Endothelial cell (in vitro differentiated cells): ENCODE results near the gene CHST8. TPM values are rescaled to one million over a fixed set of nuclear protein-coding genes. Genes with fewer than 3 reads are reported as not detected.

Source experiments
- DNase-seq: peaks from one replicate; pipeline ENCODE4 v3.0.0; 2021; ENCODE audit warnings: low spot score
- H3K27ac Mint-ChIP-seq: one replicate; pipeline ENCODE4 v1.8.0; 2021; ENCODE audit warnings: mixed read lengths, inconsistent platforms; ENCODE audit not compliant: unreplicated experiment
- H3K27me3 Mint-ChIP-seq: one replicate; pipeline ENCODE4 v1.8.0; 2021; ENCODE audit warnings: mild to moderate bottlenecking, moderate library complexity, mixed read lengths, inconsistent platforms; ENCODE audit not compliant: unreplicated experiment
- H3K36me3 Mint-ChIP-seq: one replicate; pipeline ENCODE4 v1.8.0; 2021; ENCODE audit warnings: mild to moderate bottlenecking, low read depth, mixed read lengths, inconsistent platforms; ENCODE audit not compliant: unreplicated experiment
- H3K4me1 Mint-ChIP-seq: one replicate; pipeline ENCODE4 v1.8.0; 2021; ENCODE audit warnings: mild to moderate bottlenecking, mixed read lengths, inconsistent platforms; ENCODE audit not compliant: unreplicated experiment
- H3K4me3 Mint-ChIP-seq: one replicate; pipeline ENCODE4 v1.8.0; 2021; ENCODE audit warnings: mild to moderate bottlenecking, mixed read lengths, inconsistent platforms; ENCODE audit not compliant: unreplicated experiment
- H3K9me3 Mint-ChIP-seq: one replicate; pipeline ENCODE4 v1.8.0; 2021; ENCODE audit warnings: mixed read lengths, inconsistent platforms; ENCODE audit not compliant: unreplicated experiment
- total RNA-seq: library from RNA; stranded (reverse); fragmentation: NEBNext Ultra II Directional; extraction: Animal tissue kit (Norgen Biotek cat#: 25700); gene quantifications from one replicate; pipeline ENCODE4 v1.2.1, GENCODE V29; 2021; ENCODE audit not compliant: unreplicated experiment
- TF ChIP-seq, protein P1 (sequence below): fragments of 200-600 bp; sonication (generic); IDR thresholded peaks from one replicate; pipeline ENCODE4 v1.5.0; 2021; ENCODE audit warnings: antibody characterized with exemption; ENCODE audit not compliant: unreplicated experiment

CHST8 gene
- total RNA-seq, 1 donor from 2014 or later: 0.54 TPM

DNA sequence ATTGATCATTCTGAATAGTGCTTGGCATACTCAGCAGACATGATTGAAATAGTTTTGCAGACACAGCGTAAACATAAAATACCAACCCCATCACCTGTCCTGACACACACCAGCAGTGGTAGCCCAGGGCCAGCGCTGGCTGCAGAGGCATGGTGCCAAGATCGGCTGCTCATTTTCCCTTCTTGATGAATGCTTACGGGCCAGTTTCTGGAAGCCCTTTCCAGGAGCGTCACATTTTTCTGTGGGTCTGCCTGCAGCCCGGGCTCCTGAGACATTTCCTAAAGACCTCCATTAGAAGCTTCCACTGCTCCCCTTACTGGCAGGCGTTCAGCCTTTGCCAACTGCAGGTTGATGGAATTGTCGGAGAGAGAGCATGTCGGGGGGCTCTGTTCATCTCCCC lies 48.6 kb downstream of the CHST8 start:
- TF ChIP-seq, protein P1, sequence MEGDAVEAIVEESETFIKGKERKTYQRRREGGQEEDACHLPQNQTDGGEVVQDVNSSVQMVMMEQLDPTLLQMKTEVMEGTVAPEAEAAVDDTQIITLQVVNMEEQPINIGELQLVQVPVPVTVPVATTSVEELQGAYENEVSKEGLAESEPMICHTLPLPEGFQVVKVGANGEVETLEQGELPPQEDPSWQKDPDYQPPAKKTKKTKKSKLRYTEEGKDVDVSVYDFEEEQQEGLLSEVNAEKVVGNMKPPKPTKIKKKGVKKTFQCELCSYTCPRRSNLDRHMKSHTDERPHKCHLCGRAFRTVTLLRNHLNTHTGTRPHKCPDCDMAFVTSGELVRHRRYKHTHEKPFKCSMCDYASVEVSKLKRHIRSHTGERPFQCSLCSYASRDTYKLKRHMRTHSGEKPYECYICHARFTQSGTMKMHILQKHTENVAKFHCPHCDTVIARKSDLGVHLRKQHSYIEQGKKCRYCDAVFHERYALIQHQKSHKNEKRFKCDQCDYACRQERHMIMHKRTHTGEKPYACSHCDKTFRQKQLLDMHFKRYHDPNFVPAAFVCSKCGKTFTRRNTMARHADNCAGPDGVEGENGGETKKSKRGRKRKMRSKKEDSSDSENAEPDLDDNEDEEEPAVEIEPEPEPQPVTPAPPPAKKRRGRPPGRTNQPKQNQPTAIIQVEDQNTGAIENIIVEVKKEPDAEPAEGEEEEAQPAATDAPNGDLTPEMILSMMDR: no peak
- no peak overlapping the region for H3K4me3 Mint-ChIP-seq
- H3K27ac Mint-ChIP-seq: no peak overlapping the region
- H3K27me3 Mint-ChIP-seq: no peaks in the 10 kb centered on the region
- DNase-seq: no peak
- peaks cover 5% of the 10 kb centered on the region for H3K4me1 Mint-ChIP-seq
- H3K9me3 Mint-ChIP-seq: no peaks in the 10 kb centered on the region
- H3K36me3 Mint-ChIP-seq: no peaks in the 10 kb centered on the region

GRCh38 chr19:33671211-33671610 lies 49.5 kb downstream of the CHST8 start:
- TF ChIP-seq, protein P1: no peak
- no peak overlapping the region for H3K27ac Mint-ChIP-seq
- peaks cover 5% of the 10 kb centered on the region for H3K4me1 Mint-ChIP-seq
- no peak for DNase-seq
- H3K27me3 Mint-ChIP-seq: no peaks in the 10 kb centered on the region
- no peak overlapping the region for H3K4me3 Mint-ChIP-seq
- H3K9me3 Mint-ChIP-seq: no peaks in the 10 kb centered on the region
- no peaks in the 10 kb centered on the region for H3K36me3 Mint-ChIP-seq

DNA sequence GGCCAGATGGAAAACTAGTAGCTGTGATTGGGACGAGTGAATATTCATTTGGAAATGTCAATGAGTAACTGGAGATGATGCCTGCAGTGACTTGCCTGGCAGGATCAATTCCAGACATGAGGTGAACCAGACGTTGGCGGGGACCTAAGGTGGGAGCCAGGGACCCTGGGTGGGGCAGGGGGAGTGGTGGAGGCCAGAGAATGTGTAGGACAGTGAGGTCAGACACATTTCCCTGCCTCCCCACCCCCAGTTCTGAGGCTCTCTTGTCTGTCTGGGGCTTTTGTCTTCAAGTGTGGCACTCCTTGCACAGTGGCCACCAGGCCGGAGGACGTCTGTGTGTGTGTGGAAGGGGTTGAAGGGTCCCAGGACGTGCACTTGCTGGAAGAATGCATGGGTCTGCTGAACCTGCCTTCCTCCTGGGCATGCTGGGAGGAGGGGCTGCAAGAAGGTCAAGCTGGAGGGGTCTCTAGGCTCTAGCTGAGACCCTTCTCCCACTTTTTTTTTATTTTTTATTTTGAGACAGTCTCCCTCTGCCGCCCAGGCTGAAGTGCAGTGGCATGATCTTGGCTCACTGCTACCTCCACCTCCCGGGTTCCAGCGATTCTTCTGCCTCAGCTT lies 51.6 kb downstream of the CHST8 start:
- H3K27me3 Mint-ChIP-seq: peaks cover 5% of the 10 kb centered on the region
- no peaks in the 10 kb centered on the region for H3K9me3 Mint-ChIP-seq
- no peaks in the 10 kb centered on the region for H3K4me1 Mint-ChIP-seq
- no peak overlapping the region for H3K27ac Mint-ChIP-seq
- TF ChIP-seq, protein P1: no peak
- DNase-seq: no peak
- H3K36me3 Mint-ChIP-seq: no peaks in the 10 kb centered on the region
- H3K4me3 Mint-ChIP-seq: no peak overlapping the region

DNA sequence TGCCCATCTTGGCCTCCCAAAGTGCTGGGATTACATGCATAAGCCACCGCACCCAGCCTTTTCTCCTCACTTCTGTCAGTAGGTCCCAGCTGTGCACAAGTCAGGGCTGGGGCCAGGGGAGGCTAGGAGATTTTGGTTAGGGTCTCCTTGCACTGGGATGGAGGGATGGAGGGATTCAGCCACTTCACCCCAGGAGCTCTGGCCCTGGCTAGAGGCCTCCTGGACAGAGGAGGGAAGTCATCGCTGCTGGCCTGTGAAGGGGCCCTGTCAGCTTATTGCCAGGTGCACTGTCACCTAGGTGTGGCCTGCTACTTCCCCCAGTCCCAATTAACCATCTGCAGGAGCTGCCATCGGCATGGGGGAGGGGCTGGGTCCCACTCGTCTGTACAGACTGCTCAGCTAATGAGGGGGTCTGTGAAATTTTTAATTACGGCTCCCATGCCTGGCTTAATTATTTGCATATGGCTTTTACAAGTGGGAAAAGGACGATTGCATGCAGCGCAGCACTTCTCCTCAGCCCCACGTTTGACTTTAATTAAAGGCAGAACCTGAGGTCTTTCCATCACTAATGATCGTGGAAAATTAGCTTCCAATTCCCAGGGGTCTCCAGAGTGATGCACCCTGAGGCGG lies 52.4 kb downstream of the CHST8 start:
- Mint-ChIP-seq H3K27ac (no peak overlapping the region), H3K27me3 (peaks cover 5% of the 10 kb centered on the region), H3K9me3 (no peaks in the 10 kb centered on the region), H3K4me1 (no peaks in the 10 kb centered on the region), H3K4me3 (no peak overlapping the region), H3K36me3 (no peaks in the 10 kb centered on the region)
- no peak for DNase-seq
- TF ChIP-seq, protein P1: no peak

DNA sequence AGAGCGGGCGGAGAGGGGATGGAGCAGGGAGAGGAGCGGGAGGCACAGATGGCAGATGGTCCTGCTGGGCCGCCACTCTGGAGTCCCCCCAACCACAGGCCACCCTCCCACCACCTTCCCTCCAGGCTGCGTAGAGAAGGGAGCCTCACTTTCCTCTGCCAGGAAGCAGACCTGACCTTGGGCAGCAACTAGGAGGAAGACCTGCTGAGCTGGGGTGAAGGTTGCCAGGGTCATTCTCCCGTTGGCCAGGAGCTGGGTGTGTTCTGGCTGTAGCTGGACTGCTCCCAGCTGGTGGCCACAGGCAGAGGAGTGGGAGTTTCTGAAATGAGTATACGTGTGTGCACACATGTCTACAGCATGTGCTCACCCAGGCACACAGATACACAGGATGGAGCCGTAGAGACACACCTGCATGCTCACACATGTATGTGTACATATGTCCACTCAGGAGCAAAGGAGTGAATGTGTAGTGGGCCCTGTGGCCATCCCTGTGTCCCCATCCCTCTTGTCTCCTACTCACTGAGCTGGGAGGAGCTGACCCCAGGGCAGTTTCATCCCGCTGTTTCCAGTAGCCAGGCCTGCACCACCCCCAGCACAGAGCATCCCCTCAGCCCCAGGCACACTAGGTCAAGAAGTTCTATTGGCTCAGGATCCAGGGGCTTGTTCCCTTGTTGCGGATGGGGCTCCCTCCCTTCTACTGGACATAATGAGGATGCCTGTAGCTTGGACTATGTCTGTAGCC lies 53.0 kb downstream of the CHST8 start:
- Mint-ChIP-seq H3K36me3 (no peaks in the 10 kb centered on the region), H3K27me3 (peaks cover 5% of the 10 kb centered on the region), H3K27ac (no peak overlapping the region), H3K4me1 (no peaks in the 10 kb centered on the region), H3K9me3 (no peaks in the 10 kb centered on the region), H3K4me3 (no peak overlapping the region)
- TF ChIP-seq, protein P1: no peak
- no peak for DNase-seq
